SK-N-SH (cell line): Measurements from ENCODE around the gene SOS2.

Source experiments
- CHD2 ChIP-seq: fragments of 150-350 bp; IDR thresholded peaks from 2 replicates; pipeline ENCODE4 v1.6.1; 2018; ENCODE audit warnings: low read length; ENCODE audit not compliant: partially characterized antibody
- CTCF ChIP-seq: fragments of 200-600 bp; sonication (generic); IDR thresholded peaks from 2 replicates; pipeline ENCODE4 v1.6.1; 2017; ENCODE audit warnings: antibody characterized with exemption, mild to moderate bottlenecking, moderate library complexity
- POLR2AphosphoS5 ChIP-seq: IDR thresholded peaks from 2 replicates; pipeline ENCODE4 v1.6.1; 2012; ENCODE audit warnings: low read depth, low read length
- TAF1 ChIP-seq: IDR thresholded peaks from 2 replicates; pipeline ENCODE4 v1.6.1; 2012; ENCODE audit warnings: low read depth, mild to moderate bottlenecking, low read length, moderate library complexity, borderline replicate concordance
- TF ChIP-seq, protein P1 (sequence below): fragments of 150-350 bp; IDR thresholded peaks from 2 replicates; pipeline ENCODE4 v1.6.1; 2017; ENCODE audit warnings: antibody characterized with exemption, low read length, low read depth, borderline replicate concordance

GRCh38 chr14:50247245-50247644 is 15.9 kb upstream of the SOS2 start:
- TF ChIP-seq CHD2 (no peak), TAF1 (no peak), POLR2AphosphoS5 (no peak), CTCF (no peak)
- TF ChIP-seq, protein P1, sequence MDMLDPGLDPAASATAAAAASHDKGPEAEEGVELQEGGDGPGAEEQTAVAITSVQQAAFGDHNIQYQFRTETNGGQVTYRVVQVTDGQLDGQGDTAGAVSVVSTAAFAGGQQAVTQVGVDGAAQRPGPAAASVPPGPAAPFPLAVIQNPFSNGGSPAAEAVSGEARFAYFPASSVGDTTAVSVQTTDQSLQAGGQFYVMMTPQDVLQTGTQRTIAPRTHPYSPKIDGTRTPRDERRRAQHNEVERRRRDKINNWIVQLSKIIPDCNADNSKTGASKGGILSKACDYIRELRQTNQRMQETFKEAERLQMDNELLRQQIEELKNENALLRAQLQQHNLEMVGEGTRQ: no peak
